ENCODE measurements around the gene FOXO3. TPM values are rescaled to one million over a fixed set of nuclear protein-coding genes. Genes with fewer than 3 reads are reported as not detected.

FOXO3 gene
- total and polyA plus RNA-seq, 2 donors (not counting 1 experiment from before 2014, with no cell fraction given): 49.5 to 63.9 TPM

DNA sequence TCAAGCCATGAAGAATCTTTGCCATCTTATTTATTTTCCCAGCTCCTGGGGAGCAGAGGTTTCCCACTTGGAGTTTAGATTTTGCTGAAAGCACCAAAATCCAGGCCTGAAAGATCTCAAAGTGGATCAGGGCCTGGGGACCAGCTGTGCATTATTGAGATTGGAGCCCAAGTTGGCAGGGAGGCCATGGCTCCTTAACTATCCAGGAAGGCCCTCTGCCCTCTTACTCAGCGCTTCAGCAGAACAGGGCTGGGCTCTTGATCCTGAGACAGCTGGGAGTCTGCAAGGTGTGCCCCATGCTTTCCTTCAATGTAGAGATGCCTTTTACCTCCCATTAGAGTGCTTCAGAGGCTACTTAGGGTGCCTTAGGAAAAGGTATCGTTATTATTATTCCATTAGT lies 24.6 kb downstream of the FOXO3 start:
- Histone ChIP-seq H4K20me1 (ENCODE audit: control insufficient read depth, extremely low read depth, insufficient read depth, low read length) (peaks cover 4% of the 10 kb centered on the region), H3K27me3 (ENCODE audit: control insufficient read depth, insufficient read depth, low read length) (no peaks in the 10 kb centered on the region), H3K27ac (ENCODE audit: insufficient read depth, low read length) (no peak overlapping the region), H3K4me3 (replicated peaks in 1 of 4; ENCODE audit: control extremely low read depth in 1 of 4, insufficient read depth in 1 of 4, low read depth in 3 of 4, low read length in 4 of 4) (no peak overlapping the region), H3K4me1 (ENCODE audit: control insufficient read depth, extremely low read depth, insufficient read depth, low read length) (peaks cover 58% of the 10 kb centered on the region), H3K4me2 (ENCODE audit: extremely low read depth, insufficient read depth, low read length) (peak overlapping the region; percentile 32), H3K9ac (ENCODE audit: insufficient read depth, low read length) (no peak overlapping the region), H2AFZ (ENCODE audit: low read length) (no peak overlapping the region), H3K9me3 (ENCODE audit: control insufficient read depth, insufficient read depth, low read depth, low read length) (no peaks in the 10 kb centered on the region), H3K79me2 (ENCODE audit: control insufficient read depth, insufficient read depth, low read length) (peaks cover 84% of the 10 kb centered on the region), H3K36me3 (ENCODE audit: control insufficient read depth, insufficient read depth, low read length) (no peaks in the 10 kb centered on the region)
- no peak for TF ChIP-seq EZH2 (IDR thresholded peaks at IDR 0.05; ENCODE audit: low read length, missing control alignments)
- no peak for TF ChIP-seq CTCF (conservative IDR thresholded peaks at IDR 0.05 in 1 of 2, IDR thresholded peaks at IDR 0.05 in 1 of 2; ENCODE audit: low read depth in 1 of 2, low read length in 2 of 2)
- no peak for DNase-seq (ENCODE audit: low read depth in 2 of 2)

DNA sequence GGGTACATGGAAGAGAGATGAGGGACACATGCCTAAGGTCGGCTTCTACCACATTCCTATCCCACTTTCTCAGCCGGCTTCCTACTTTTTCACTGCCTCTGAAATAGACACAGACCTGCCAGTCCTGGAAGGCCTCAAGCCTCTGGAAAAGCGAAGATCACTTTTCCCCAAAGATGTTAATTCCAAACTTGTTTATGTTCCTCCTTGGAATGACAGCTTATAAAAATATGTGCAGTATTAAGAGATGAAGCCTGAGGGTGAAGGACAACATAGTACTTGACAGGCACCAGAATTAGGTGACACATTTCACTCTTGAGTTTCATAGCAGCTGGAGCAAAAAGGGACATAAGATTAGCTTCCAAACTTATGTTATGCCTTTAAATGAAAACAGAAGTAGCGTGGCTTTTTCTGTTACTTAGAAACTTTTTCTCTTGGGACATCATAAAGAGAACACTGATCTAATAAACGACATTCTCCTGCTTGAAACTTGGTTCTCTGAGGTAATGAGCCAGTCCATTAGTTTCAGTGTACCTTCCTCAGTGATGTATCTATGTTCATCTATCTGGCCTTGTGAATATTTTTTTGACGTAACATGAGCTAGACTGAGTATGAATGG lies 25.3 kb downstream of the FOXO3 start:
- Histone ChIP-seq H3K9ac (ENCODE audit: insufficient read depth, low read length) (no peak overlapping the region), H3K27ac (ENCODE audit: insufficient read depth, low read length) (peak overlapping the region; percentile 32)

More for the DNA sequence above, 25.3 kb downstream of the FOXO3 start:
- no peak for DNase-seq (ENCODE audit: low read depth in 2 of 2)
- no peaks in the 10 kb centered on the region for H3K27me3 ChIP-seq (ENCODE audit: control insufficient read depth, insufficient read depth, low read length)
- H3K4me1 ChIP-seq (ENCODE audit: control insufficient read depth, extremely low read depth, insufficient read depth, low read length): peaks cover 58% of the 10 kb centered on the region
- H3K9me3 ChIP-seq (ENCODE audit: control insufficient read depth, insufficient read depth, low read depth, low read length): no peaks in the 10 kb centered on the region
- peak overlapping the region; percentile 32 for H3K4me2 ChIP-seq (ENCODE audit: extremely low read depth, insufficient read depth, low read length)
- H3K79me2 ChIP-seq (ENCODE audit: control insufficient read depth, insufficient read depth, low read length): peaks cover 84% of the 10 kb centered on the region
- no peaks in the 10 kb centered on the region for H3K36me3 ChIP-seq (ENCODE audit: control insufficient read depth, insufficient read depth, low read length)
- peaks cover 4% of the 10 kb centered on the region for H4K20me1 ChIP-seq (ENCODE audit: control insufficient read depth, extremely low read depth, insufficient read depth, low read length)
- H3K4me3 ChIP-seq (replicated peaks in 1 of 4; ENCODE audit: control extremely low read depth in 1 of 4, insufficient read depth in 1 of 4, low read depth in 3 of 4, low read length in 4 of 4): no peak overlapping the region
- TF ChIP-seq CTCF (conservative IDR thresholded peaks at IDR 0.05 in 1 of 2, IDR thresholded peaks at IDR 0.05 in 1 of 2; ENCODE audit: low read depth in 1 of 2, low read length in 2 of 2): no peak
- no peak for TF ChIP-seq EZH2 (IDR thresholded peaks at IDR 0.05; ENCODE audit: low read length, missing control alignments)
- H2AFZ ChIP-seq (ENCODE audit: low read length): no peak overlapping the region
